ENCODE measurements around the gene MIPOL1. TPM values are rescaled to one million over a fixed set of nuclear protein-coding genes. Genes with fewer than 3 reads are reported as not detected.
A peak's percentile ranks its signal among the peaks of the same experiment; 100 is the strongest.

MIPOL1 gene
- total and polyA plus RNA-seq, 2 of the 13 experiments (the other 11 are each of a cell fraction or from before 2014, with no cell fraction given): 8.6 to 34.2 TPM

GRCh38 chr14:37497422-37497821 is 299.7 kb downstream of the MIPOL1 start (continued):
- no peak for TF ChIP-seq TRAFD1 (CRISPR knock-in tag; IDR thresholded peaks at IDR 0.05; ENCODE audit: borderline replicate concordance)
- TF ChIP-seq RARA (CRISPR knock-in tag; IDR thresholded peaks at IDR 0.05): peak; percentile 85
- peak; percentile 46 for TF ChIP-seq NCOA2 (CRISPR knock-in tag; IDR thresholded peaks at IDR 0.05)
- TF ChIP-seq RCOR2 (CRISPR knock-in tag; IDR thresholded peaks at IDR 0.05): peak; percentile 76; the same call in 1 of the 2 replicates
- no peak for TF ChIP-seq FOXP1 (IDR thresholded peaks at IDR 0.05)
- TF ChIP-seq FOXP1 (CRISPR knock-in tag; IDR thresholded peaks at IDR 0.05): peak; percentile 29; the same call in 1 of the 2 replicates
- no peak for TF ChIP-seq LRRFIP1 (CRISPR knock-in tag; conservative IDR thresholded peaks at IDR 0.05)
- TF ChIP-seq, protein P1, sequence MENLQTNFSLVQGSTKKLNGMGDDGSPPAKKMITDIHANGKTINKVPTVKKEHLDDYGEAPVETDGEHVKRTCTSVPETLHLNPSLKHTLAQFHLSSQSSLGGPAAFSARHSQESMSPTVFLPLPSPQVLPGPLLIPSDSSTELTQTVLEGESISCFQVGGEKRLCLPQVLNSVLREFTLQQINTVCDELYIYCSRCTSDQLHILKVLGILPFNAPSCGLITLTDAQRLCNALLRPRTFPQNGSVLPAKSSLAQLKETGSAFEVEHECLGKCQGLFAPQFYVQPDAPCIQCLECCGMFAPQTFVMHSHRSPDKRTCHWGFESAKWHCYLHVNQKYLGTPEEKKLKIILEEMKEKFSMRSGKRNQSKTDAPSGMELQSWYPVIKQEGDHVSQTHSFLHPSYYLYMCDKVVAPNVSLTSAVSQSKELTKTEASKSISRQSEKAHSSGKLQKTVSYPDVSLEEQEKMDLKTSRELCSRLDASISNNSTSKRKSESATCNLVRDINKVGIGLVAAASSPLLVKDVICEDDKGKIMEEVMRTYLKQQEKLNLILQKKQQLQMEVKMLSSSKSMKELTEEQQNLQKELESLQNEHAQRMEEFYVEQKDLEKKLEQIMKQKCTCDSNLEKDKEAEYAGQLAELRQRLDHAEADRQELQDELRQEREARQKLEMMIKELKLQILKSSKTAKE (CRISPR knock-in tag; IDR thresholded peaks at IDR 0.05; ENCODE audit: borderline replicate concordance): 0 out of 2 replicates have a peak, but pooled peaks have one; percentile 22
- peak; percentile 78 for TF ChIP-seq PAXIP1 (CRISPR knock-in tag; conservative IDR thresholded peaks at IDR 0.05)
- TF ChIP-seq, protein P2, sequence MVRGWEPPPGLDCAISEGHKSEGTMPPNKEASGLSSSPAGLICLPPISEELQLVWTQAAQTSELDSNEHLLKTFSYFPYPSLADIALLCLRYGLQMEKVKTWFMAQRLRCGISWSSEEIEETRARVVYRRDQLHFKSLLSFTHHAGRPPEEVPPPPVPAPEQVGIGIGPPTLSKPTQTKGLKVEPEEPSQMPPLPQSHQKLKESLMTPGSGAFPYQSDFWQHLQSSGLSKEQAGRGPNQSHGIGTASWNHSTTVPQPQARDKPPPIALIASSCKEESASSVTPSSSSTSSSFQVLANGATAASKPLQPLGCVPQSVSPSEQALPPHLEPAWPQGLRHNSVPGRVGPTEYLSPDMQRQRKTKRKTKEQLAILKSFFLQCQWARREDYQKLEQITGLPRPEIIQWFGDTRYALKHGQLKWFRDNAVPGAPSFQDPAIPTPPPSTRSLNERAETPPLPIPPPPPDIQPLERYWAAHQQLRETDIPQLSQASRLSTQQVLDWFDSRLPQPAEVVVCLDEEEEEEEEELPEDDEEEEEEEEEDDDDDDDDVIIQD (CRISPR knock-in tag; IDR thresholded peaks at IDR 0.05; ENCODE audit: low read depth): peak; percentile 100
- TF ChIP-seq, protein P3, sequence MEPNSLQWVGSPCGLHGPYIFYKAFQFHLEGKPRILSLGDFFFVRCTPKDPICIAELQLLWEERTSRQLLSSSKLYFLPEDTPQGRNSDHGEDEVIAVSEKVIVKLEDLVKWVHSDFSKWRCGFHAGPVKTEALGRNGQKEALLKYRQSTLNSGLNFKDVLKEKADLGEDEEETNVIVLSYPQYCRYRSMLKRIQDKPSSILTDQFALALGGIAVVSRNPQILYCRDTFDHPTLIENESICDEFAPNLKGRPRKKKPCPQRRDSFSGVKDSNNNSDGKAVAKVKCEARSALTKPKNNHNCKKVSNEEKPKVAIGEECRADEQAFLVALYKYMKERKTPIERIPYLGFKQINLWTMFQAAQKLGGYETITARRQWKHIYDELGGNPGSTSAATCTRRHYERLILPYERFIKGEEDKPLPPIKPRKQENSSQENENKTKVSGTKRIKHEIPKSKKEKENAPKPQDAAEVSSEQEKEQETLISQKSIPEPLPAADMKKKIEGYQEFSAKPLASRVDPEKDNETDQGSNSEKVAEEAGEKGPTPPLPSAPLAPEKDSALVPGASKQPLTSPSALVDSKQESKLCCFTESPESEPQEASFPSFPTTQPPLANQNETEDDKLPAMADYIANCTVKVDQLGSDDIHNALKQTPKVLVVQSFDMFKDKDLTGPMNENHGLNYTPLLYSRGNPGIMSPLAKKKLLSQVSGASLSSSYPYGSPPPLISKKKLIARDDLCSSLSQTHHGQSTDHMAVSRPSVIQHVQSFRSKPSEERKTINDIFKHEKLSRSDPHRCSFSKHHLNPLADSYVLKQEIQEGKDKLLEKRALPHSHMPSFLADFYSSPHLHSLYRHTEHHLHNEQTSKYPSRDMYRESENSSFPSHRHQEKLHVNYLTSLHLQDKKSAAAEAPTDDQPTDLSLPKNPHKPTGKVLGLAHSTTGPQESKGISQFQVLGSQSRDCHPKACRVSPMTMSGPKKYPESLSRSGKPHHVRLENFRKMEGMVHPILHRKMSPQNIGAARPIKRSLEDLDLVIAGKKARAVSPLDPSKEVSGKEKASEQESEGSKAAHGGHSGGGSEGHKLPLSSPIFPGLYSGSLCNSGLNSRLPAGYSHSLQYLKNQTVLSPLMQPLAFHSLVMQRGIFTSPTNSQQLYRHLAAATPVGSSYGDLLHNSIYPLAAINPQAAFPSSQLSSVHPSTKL (CRISPR knock-in tag; IDR thresholded peaks at IDR 0.05): peak; percentile 93
- no peak for TF ChIP-seq ZNF883 (CRISPR knock-in tag; IDR thresholded peaks at IDR 0.05; ENCODE audit: not compliant biosample characterization)
- peak; percentile 91 for TF ChIP-seq ZNF644 (CRISPR knock-in tag; IDR thresholded peaks at IDR 0.05; ENCODE audit: low read depth)
- TF ChIP-seq ERF (CRISPR knock-in tag; IDR thresholded peaks at IDR 0.05): peak; percentile 45; the same call in 1 of the 2 replicates
- peak; percentile 61; the same call in 1 of the 2 replicates for TF ChIP-seq ZNF24 (IDR thresholded peaks at IDR 0.05)
